Measurements from ENCODE around the gene TFG. TPM values are rescaled to one million over a fixed set of nuclear protein-coding genes. Genes with fewer than 3 reads are reported as not detected.

TFG gene
- polyA plus RNA-seq, 3 donors from 2014 or later = 17.4 to 51.3 (median 42.2) TPM

GRCh38 chr3:100775669-100776068, 66.4 kb downstream of the TFG start:
- Mint-ChIP-seq H3K4me3 (no peak overlapping the region), H3K27me3 (ENCODE audit: low read depth in 3 of 3) (peaks cover 0 to 3% (median 0%) of the 10 kb centered on the region in 3 donors), H3K4me1 (no peaks in the 10 kb centered on the region), H3K27ac (no peak overlapping the region), H3K9me3 (peaks cover 0 to 2% (median 0%) of the 10 kb centered on the region in 6 donors), H3K36me3 (no peaks in the 10 kb centered on the region)
- DNase-seq = no peak

- H3K4me3 Mint-ChIP-seq = no peak overlapping the region
- peaks cover 0 to 3% (median 0%) of the 10 kb centered on the region in 3 donors for H3K27me3 Mint-ChIP-seq (ENCODE audit: low read depth in 3 of 3)
- H3K4me1 Mint-ChIP-seq = no peaks in the 10 kb centered on the region
- no peak overlapping the region for H3K27ac Mint-ChIP-seq
- DNase-seq = no peak
- H3K36me3 Mint-ChIP-seq = no peaks in the 10 kb centered on the region
- peaks cover 0 to 2% (median 0%) of the 10 kb centered on the region in 6 donors for H3K9me3 Mint-ChIP-seq
Measured at GRCh38 chr3:100776097-100776729, 66.9 kb downstream of the TFG start.

- Mint-ChIP-seq H3K4me3 (no peak overlapping the region), H3K4me1 (no peaks in the 10 kb centered on the region), H3K27me3 (ENCODE audit: low read depth in 3 of 3) (peaks cover 0 to 3% (median 0%) of the 10 kb centered on the region in 3 donors), H3K36me3 (no peaks in the 10 kb centered on the region), H3K27ac (no peak overlapping the region), H3K9me3 (peaks cover 0 to 2% (median 0%) of the 10 kb centered on the region in 6 donors)
- no peak for DNase-seq
Measured at GRCh38 chr3:100776746-100777145, 67.5 kb downstream of the TFG start.

GRCh38 chr3:100777271-100777670, 68.0 kb downstream of the TFG start:
- H3K4me1 Mint-ChIP-seq = no peaks in the 10 kb centered on the region
- no peak overlapping the region for H3K4me3 Mint-ChIP-seq
- peaks cover 0 to 2% (median 0%) of the 10 kb centered on the region in 6 donors for H3K9me3 Mint-ChIP-seq
- no peak overlapping the region for H3K27ac Mint-ChIP-seq
- peaks cover 0 to 3% (median 0%) of the 10 kb centered on the region in 3 donors for H3K27me3 Mint-ChIP-seq (ENCODE audit: low read depth in 3 of 3)
- DNase-seq = no peak
- H3K36me3 Mint-ChIP-seq = no peaks in the 10 kb centered on the region

- Mint-ChIP-seq H3K9me3 (peaks cover 0 to 1% (median 0%) of the 10 kb centered on the region in 6 donors), H3K27ac (no peak overlapping the region), H3K27me3 (ENCODE audit: low read depth in 3 of 3) (peaks cover 0 to 3% (median 0%) of the 10 kb centered on the region in 3 donors), H3K4me3 (no peak overlapping the region), H3K36me3 (no peaks in the 10 kb centered on the region), H3K4me1 (no peaks in the 10 kb centered on the region)
- DNase-seq = no peak
Measured at GRCh38 chr3:100779480-100779879, 70.2 kb downstream of the TFG start.

- DNase-seq = no peak
- H3K36me3 Mint-ChIP-seq = no peaks in the 10 kb centered on the region
Measured at GRCh38 chr3:100780071-100780622, 70.9 kb downstream of the TFG start.

GRCh38 chr3:100781301-100781700, 72.0 kb downstream of the TFG start:
- DNase-seq = no peak
- Mint-ChIP-seq H3K36me3 (no peaks in the 10 kb centered on the region), H3K27ac (no peak overlapping the region), H3K4me3 (no peak overlapping the region), H3K4me1 (no peaks in the 10 kb centered on the region), H3K9me3 (peaks cover 0 to 10% (median 6%) of the 10 kb centered on the region in 6 donors), H3K27me3 (ENCODE audit: low read depth in 3 of 3) (peaks cover 0 to 6% (median 0%) of the 10 kb centered on the region in 3 donors)

More at GRCh38 chr3:100780071-100780622, 70.9 kb downstream of the TFG start:
- H3K4me1 Mint-ChIP-seq = no peaks in the 10 kb centered on the region
- peaks cover 0 to 3% (median 0%) of the 10 kb centered on the region in 3 donors for H3K27me3 Mint-ChIP-seq (ENCODE audit: low read depth in 3 of 3)
- no peak overlapping the region for H3K4me3 Mint-ChIP-seq
- peaks cover 0 to 3% (median 0%) of the 10 kb centered on the region in 6 donors for H3K9me3 Mint-ChIP-seq
- H3K27ac Mint-ChIP-seq = no peak overlapping the region

- Mint-ChIP-seq H3K27ac (no peak overlapping the region), H3K4me1 (no peaks in the 10 kb centered on the region), H3K4me3 (no peak overlapping the region), H3K36me3 (no peaks in the 10 kb centered on the region), H3K27me3 (ENCODE audit: low read depth in 3 of 3) (peaks cover 0 to 6% (median 0%) of the 10 kb centered on the region in 3 donors), H3K9me3 (peaks cover 0 to 10% (median 6%) of the 10 kb centered on the region in 6 donors)
- no peak for DNase-seq
Measured at GRCh38 chr3:100782348-100782747, 73.1 kb downstream of the TFG start.

- H3K27ac Mint-ChIP-seq = no peak overlapping the region
- H3K9me3 Mint-ChIP-seq = peaks cover 0 to 10% (median 6%) of the 10 kb centered on the region in 6 donors
- H3K27me3 Mint-ChIP-seq (ENCODE audit: low read depth in 3 of 3) = peaks cover 0 to 6% (median 0%) of the 10 kb centered on the region in 3 donors
- no peak for DNase-seq
- no peak overlapping the region for H3K4me3 Mint-ChIP-seq
- no peaks in the 10 kb centered on the region for H3K4me1 Mint-ChIP-seq
- H3K36me3 Mint-ChIP-seq = no peaks in the 10 kb centered on the region
Measured at GRCh38 chr3:100782906-100783305, 73.6 kb downstream of the TFG start.

- Mint-ChIP-seq H3K4me1 (no peaks in the 10 kb centered on the region), H3K9me3 (peaks cover 0 to 10% (median 6%) of the 10 kb centered on the region in 6 donors), H3K27me3 (ENCODE audit: low read depth in 3 of 3) (peaks cover 0 to 6% (median 0%) of the 10 kb centered on the region in 3 donors), H3K27ac (no peak overlapping the region), H3K4me3 (no peak overlapping the region), H3K36me3 (no peaks in the 10 kb centered on the region)
- no peak for DNase-seq
Measured at GRCh38 chr3:100783619-100784018, 74.3 kb downstream of the TFG start.

- peaks cover 0 to 8% (median 2%) of the 10 kb centered on the region in 3 donors for H3K27me3 Mint-ChIP-seq (ENCODE audit: low read depth in 3 of 3)
- H3K36me3 Mint-ChIP-seq = no peaks in the 10 kb centered on the region
- no peak for DNase-seq
- peaks cover 0 to 8% (median 6%) of the 10 kb centered on the region in 6 donors for H3K9me3 Mint-ChIP-seq
- no peak overlapping the region for H3K27ac Mint-ChIP-seq
- no peak overlapping the region for H3K4me3 Mint-ChIP-seq
- no peaks in the 10 kb centered on the region for H3K4me1 Mint-ChIP-seq
Measured at GRCh38 chr3:100789579-100789978, 80.3 kb downstream of the TFG start.

GRCh38 chr3:100796556-100796955, 87.3 kb downstream of the TFG start:
- H3K27me3 Mint-ChIP-seq (ENCODE audit: low read depth in 3 of 3) = peaks cover 0 to 2% (median 1%) of the 10 kb centered on the region in 3 donors

GRCh38 chr3:100798012-100798411, 88.7 kb downstream of the TFG start:
- no peaks in the 10 kb centered on the region for H3K36me3 Mint-ChIP-seq
- no peak overlapping the region for H3K27ac Mint-ChIP-seq
- H3K9me3 Mint-ChIP-seq = no peaks in the 10 kb centered on the region
- peaks cover 0 to 1% of the 10 kb centered on the region in 2 donors for H3K4me1 Mint-ChIP-seq
- no peak overlapping the region for H3K4me3 Mint-ChIP-seq
- peaks cover 0 to 5% (median 1%) of the 10 kb centered on the region in 3 donors for H3K27me3 Mint-ChIP-seq (ENCODE audit: low read depth in 3 of 3)
- DNase-seq = no peak

More at GRCh38 chr3:100796556-100796955, 87.3 kb downstream of the TFG start:
- Mint-ChIP-seq H3K4me3 (no peak overlapping the region), H3K4me1 (peaks cover 0 to 1% of the 10 kb centered on the region in 2 donors), H3K27ac (no peak overlapping the region), H3K36me3 (no peaks in the 10 kb centered on the region), H3K9me3 (no peaks in the 10 kb centered on the region)
- no peak for DNase-seq
